ENCODE measurements around the gene NTNG1. TPM values are rescaled to one million over a fixed set of nuclear protein-coding genes. Genes with fewer than 3 reads are reported as not detected.

Gene NTNG1
- total RNA-seq, 1 experiment from 2014 or later, result 2.3 TPM

DNA sequence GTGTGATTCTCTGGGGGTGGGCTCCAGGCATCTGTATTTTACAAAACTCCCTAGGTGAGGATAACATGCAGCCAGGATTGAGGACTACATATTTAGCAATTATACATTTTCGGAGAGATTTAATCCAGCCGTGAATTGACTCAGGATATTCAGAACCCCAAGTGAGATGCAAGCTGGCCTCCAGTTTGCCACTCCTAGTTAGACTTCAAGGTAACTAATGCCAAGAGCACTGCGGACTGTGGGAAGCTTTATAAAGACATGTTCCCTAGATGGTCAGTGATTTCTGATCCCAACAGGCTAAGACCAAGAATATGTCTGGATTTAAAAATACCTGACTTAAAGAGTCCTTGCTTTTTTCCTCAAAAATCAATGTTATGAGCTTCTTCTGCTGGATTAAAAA, 308.5 kb downstream of the NTNG1 start:
- TF ChIP-seq, protein P1, sequence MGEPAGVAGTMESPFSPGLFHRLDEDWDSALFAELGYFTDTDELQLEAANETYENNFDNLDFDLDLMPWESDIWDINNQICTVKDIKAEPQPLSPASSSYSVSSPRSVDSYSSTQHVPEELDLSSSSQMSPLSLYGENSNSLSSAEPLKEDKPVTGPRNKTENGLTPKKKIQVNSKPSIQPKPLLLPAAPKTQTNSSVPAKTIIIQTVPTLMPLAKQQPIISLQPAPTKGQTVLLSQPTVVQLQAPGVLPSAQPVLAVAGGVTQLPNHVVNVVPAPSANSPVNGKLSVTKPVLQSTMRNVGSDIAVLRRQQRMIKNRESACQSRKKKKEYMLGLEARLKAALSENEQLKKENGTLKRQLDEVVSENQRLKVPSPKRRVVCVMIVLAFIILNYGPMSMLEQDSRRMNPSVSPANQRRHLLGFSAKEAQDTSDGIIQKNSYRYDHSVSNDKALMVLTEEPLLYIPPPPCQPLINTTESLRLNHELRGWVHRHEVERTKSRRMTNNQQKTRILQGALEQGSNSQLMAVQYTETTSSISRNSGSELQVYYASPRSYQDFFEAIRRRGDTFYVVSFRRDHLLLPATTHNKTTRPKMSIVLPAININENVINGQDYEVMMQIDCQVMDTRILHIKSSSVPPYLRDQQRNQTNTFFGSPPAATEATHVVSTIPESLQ (CRISPR knock-in tag; IDR thresholded peaks at IDR 0.05), result no peak
- no peak for TF ChIP-seq ZNF219 (CRISPR knock-in tag; IDR thresholded peaks at IDR 0.05; ENCODE audit: borderline replicate concordance)
- TF ChIP-seq ZNF416 (CRISPR knock-in tag; IDR thresholded peaks at IDR 0.05), result no peak
- no peak for TF ChIP-seq HMGA2 (CRISPR knock-in tag; IDR thresholded peaks at IDR 0.05)
- TF ChIP-seq, protein P2, sequence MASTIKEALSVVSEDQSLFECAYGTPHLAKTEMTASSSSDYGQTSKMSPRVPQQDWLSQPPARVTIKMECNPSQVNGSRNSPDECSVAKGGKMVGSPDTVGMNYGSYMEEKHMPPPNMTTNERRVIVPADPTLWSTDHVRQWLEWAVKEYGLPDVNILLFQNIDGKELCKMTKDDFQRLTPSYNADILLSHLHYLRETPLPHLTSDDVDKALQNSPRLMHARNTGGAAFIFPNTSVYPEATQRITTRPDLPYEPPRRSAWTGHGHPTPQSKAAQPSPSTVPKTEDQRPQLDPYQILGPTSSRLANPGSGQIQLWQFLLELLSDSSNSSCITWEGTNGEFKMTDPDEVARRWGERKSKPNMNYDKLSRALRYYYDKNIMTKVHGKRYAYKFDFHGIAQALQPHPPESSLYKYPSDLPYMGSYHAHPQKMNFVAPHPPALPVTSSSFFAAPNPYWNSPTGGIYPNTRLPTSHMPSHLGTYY (CRISPR knock-in tag; IDR thresholded peaks at IDR 0.05), result no peak
- no peak for TF ChIP-seq SP1 (CRISPR knock-in tag; conservative IDR thresholded peaks at IDR 0.05)
- POLR2A ChIA-PET, result no interaction called here
- no peak for DNase-seq (ENCODE audit: low spot score)
- Mint-ChIP-seq H3K4me3 (no peak overlapping the region), H3K4me1 (peaks cover 21% of the 10 kb centered on the region), H3K9me3 (peaks cover 16% of the 10 kb centered on the region), H3K36me3 (no peaks in the 10 kb centered on the region; the same call in 1 of the 2 replicates), H3K27me3 (ENCODE audit: low read depth) (no peaks in the 10 kb centered on the region), H3K27ac (no peak overlapping the region)
- CTCF ChIA-PET, result interaction anchor here (0.7 to 1.8 kb wide), 4 partner anchors 17 to 301 kb away, joined by 3 to 5 read pairs (median 4); no protein-coding TSS in a partner anchor
- no peak for ATAC-seq

DNA sequence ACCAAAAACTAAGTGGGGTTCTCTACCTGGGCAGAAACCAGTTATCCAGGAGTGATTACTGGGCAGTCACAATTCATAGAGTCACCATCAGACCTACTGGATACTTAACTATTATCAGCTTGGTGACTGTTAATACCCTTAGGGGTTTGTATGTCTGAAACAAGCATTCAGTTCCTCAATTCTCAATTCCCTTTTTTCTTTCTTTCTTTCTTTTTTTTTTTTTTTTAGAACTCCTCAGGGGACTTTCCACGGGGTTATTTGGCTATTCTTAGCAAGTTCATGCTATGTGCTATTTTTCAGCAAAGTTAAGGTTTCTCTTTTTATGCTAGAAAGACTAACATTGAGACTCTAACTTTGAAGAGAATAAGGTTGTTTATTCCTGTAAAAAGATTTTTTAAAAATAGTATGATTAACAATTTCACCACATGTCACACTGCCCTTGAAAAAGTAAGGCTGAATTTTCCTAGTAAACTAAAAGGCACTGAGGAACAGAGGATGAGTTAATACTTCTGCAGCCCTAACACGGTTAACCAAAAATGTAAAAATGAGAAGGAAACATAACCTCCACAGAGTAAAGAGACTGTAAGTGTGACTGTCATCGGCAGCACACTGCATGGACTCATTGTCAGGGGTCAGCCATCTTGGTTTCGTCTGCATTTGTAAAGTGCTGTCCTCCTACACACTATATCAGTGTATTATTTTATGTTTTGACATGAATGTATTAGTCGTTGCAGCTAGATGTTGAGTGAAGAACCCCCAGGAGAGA, 310.2 kb downstream of the NTNG1 start:
- ATAC-seq, result no peak
- peaks cover 26% of the 10 kb centered on the region for H3K4me1 Mint-ChIP-seq
- POLR2A ChIA-PET, result no interaction called here
- H3K36me3 Mint-ChIP-seq, result no peaks in the 10 kb centered on the region; the same call in 1 of the 2 replicates
- CTCF ChIA-PET, result no interaction called here
- H3K27me3 Mint-ChIP-seq (ENCODE audit: low read depth), result no peaks in the 10 kb centered on the region
- no peak overlapping the region for H3K27ac Mint-ChIP-seq
- H3K9me3 Mint-ChIP-seq, result peaks cover 16% of the 10 kb centered on the region
- TF ChIP-seq, protein P3, sequence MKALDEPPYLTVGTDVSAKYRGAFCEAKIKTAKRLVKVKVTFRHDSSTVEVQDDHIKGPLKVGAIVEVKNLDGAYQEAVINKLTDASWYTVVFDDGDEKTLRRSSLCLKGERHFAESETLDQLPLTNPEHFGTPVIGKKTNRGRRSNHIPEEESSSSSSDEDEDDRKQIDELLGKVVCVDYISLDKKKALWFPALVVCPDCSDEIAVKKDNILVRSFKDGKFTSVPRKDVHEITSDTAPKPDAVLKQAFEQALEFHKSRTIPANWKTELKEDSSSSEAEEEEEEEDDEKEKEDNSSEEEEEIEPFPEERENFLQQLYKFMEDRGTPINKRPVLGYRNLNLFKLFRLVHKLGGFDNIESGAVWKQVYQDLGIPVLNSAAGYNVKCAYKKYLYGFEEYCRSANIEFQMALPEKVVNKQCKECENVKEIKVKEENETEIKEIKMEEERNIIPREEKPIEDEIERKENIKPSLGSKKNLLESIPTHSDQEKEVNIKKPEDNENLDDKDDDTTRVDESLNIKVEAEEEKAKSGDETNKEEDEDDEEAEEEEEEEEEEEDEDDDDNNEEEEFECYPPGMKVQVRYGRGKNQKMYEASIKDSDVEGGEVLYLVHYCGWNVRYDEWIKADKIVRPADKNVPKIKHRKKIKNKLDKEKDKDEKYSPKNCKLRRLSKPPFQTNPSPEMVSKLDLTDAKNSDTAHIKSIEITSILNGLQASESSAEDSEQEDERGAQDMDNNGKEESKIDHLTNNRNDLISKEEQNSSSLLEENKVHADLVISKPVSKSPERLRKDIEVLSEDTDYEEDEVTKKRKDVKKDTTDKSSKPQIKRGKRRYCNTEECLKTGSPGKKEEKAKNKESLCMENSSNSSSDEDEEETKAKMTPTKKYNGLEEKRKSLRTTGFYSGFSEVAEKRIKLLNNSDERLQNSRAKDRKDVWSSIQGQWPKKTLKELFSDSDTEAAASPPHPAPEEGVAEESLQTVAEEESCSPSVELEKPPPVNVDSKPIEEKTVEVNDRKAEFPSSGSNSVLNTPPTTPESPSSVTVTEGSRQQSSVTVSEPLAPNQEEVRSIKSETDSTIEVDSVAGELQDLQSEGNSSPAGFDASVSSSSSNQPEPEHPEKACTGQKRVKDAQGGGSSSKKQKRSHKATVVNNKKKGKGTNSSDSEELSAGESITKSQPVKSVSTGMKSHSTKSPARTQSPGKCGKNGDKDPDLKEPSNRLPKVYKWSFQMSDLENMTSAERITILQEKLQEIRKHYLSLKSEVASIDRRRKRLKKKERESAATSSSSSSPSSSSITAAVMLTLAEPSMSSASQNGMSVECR (CRISPR knock-in tag; IDR thresholded peaks at IDR 0.05; ENCODE audit: borderline replicate concordance), result no peak
- TF ChIP-seq JAZF1 (CRISPR knock-in tag; IDR thresholded peaks at IDR 0.05), result no peak
- TF ChIP-seq, protein P4, sequence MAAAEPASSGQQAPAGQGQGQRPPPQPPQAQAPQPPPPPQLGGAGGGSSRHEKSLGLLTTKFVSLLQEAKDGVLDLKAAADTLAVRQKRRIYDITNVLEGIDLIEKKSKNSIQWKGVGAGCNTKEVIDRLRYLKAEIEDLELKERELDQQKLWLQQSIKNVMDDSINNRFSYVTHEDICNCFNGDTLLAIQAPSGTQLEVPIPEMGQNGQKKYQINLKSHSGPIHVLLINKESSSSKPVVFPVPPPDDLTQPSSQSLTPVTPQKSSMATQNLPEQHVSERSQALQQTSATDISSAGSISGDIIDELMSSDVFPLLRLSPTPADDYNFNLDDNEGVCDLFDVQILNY (CRISPR knock-in tag; IDR thresholded peaks at IDR 0.05), result no peak
- TF ChIP-seq, protein P5, sequence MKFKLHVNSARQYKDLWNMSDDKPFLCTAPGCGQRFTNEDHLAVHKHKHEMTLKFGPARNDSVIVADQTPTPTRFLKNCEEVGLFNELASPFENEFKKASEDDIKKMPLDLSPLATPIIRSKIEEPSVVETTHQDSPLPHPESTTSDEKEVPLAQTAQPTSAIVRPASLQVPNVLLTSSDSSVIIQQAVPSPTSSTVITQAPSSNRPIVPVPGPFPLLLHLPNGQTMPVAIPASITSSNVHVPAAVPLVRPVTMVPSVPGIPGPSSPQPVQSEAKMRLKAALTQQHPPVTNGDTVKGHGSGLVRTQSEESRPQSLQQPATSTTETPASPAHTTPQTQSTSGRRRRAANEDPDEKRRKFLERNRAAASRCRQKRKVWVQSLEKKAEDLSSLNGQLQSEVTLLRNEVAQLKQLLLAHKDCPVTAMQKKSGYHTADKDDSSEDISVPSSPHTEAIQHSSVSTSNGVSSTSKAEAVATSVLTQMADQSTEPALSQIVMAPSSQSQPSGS (CRISPR knock-in tag; IDR thresholded peaks at IDR 0.05; ENCODE audit: borderline replicate concordance, low read depth), result no peak
- no peak for TF ChIP-seq RELA (CRISPR knock-in tag; IDR thresholded peaks at IDR 0.05; ENCODE audit: borderline replicate concordance)
- no peak for TF ChIP-seq ZNF219 (CRISPR knock-in tag; IDR thresholded peaks at IDR 0.05; ENCODE audit: borderline replicate concordance)
- TF ChIP-seq ZNF396 (CRISPR knock-in tag; IDR thresholded peaks at IDR 0.05; ENCODE audit: borderline replicate concordance), result no peak
- no peak for TF ChIP-seq ETV6 (CRISPR knock-in tag; IDR thresholded peaks at IDR 0.05)
- TF ChIP-seq, protein P6, sequence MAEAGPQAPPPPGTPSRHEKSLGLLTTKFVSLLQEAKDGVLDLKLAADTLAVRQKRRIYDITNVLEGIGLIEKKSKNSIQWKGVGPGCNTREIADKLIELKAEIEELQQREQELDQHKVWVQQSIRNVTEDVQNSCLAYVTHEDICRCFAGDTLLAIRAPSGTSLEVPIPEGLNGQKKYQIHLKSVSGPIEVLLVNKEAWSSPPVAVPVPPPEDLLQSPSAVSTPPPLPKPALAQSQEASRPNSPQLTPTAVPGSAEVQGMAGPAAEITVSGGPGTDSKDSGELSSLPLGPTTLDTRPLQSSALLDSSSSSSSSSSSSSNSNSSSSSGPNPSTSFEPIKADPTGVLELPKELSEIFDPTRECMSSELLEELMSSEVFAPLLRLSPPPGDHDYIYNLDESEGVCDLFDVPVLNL (CRISPR knock-in tag; IDR thresholded peaks at IDR 0.05; ENCODE audit: borderline replicate concordance, low read depth), result no peak
- DNase-seq (ENCODE audit: low spot score), result no peak
- no peak overlapping the region for H3K4me3 Mint-ChIP-seq

Measured in WTC11 (cell line).